B cell (primary cell): ENCODE results near the gene GLIS1.

Experiments used
- CTCF ChIP-seq: fragments of 200-600 bp; IDR thresholded peaks from one replicate; pipeline ENCODE4 v1.8.0; 2022; ENCODE audit warnings: antibody characterized with exemption, mild to moderate bottlenecking
- EZH2 ChIP-seq: IDR thresholded peaks from 2 replicates; pipeline ENCODE4 v1.6.1; 2012; ENCODE audit warnings: borderline replicate concordance, low read depth, mild to moderate bottlenecking, moderate library complexity, low read length; ENCODE audit not compliant: insufficient read depth, poor library complexity, severe bottlenecking

- no peak for TF ChIP-seq CTCF
- no peak for TF ChIP-seq EZH2
Measured at GRCh38 chr1:53622531-53622930, 116.4 kb downstream of the GLIS1 start.
